HepG2 (cell line): Measurements from ENCODE around the gene TPX2. TPM values are rescaled to one million over a fixed set of nuclear protein-coding genes. Genes with fewer than 3 reads are reported as not detected.

Experiments
- E2F2 ChIP-seq: sonication (generic); formaldehyde crosslinking; IDR thresholded peaks from 2 replicates; pipeline ENCODE4 v1.4.0; 2020; ENCODE audit warnings: missing genetic modification reagents, borderline replicate concordance
- GFI1 ChIP-seq: sonication (generic); formaldehyde crosslinking; IDR thresholded peaks from 2 replicates; pipeline ENCODE4 v1.5.0; 2020; ENCODE audit warnings: missing genetic modification reagents, mild to moderate bottlenecking, borderline replicate concordance
- GPN1 ChIP-seq: sonication (generic); formaldehyde crosslinking; IDR thresholded peaks from 2 replicates; pipeline ENCODE4 v1.5.1; 2020; ENCODE audit warnings: missing genetic modification reagents, borderline replicate concordance
- KAT8 ChIP-seq: IDR thresholded peaks from 2 replicates; pipeline ENCODE4 v1.6.1; 2016; ENCODE audit warnings: missing genetic modification reagents, missing compliant biosample characterization
- RARG ChIP-seq: sonication (generic); formaldehyde crosslinking; IDR thresholded peaks from 2 replicates; pipeline ENCODE4 v1.4.0; 2020; ENCODE audit warnings: low read depth, mild to moderate bottlenecking, missing genetic modification reagents
- SALL2 ChIP-seq: sonication (generic); formaldehyde crosslinking; IDR thresholded peaks from 2 replicates; pipeline ENCODE4 v1.8.1; 2023; ENCODE audit warnings: mild to moderate bottlenecking, missing genetic modification reagents, inconsistent platforms
- TARDBP ChIP-seq: sonication (generic); formaldehyde crosslinking; IDR thresholded peaks from 2 replicates; pipeline ENCODE4 v1.8.0; 2022; ENCODE audit warnings: mild to moderate bottlenecking, missing genetic modification reagents
- ZBTB7B ChIP-seq: sonication (generic); formaldehyde crosslinking; IDR thresholded peaks from 2 replicates; pipeline ENCODE4 v1.4.0; 2020; ENCODE audit warnings: missing genetic modification reagents
- ZNF205 ChIP-seq: IDR thresholded peaks from 2 replicates; pipeline ENCODE4 v1.6.1; 2018; ENCODE audit warnings: missing biosample characterization, missing genetic modification reagents
- ZNF431 ChIP-seq: sonication (generic); formaldehyde crosslinking; IDR thresholded peaks from 2 replicates; pipeline ENCODE4 v1.9.0; 2022; ENCODE audit warnings: missing genetic modification reagents, low read depth, mild to moderate bottlenecking, borderline replicate concordance
- ZNF512 ChIP-seq: sonication (generic); formaldehyde crosslinking; IDR thresholded peaks from 2 replicates; pipeline ENCODE4 v1.4.0; 2020; ENCODE audit warnings: mild to moderate bottlenecking, missing genetic modification reagents
- ZNF570 ChIP-seq: sonication (generic); formaldehyde crosslinking; IDR thresholded peaks from 2 replicates; pipeline ENCODE4 v1.4.0; 2020; ENCODE audit warnings: mild to moderate bottlenecking, missing genetic modification reagents, borderline replicate concordance
- ZNF878 ChIP-seq: sonication (generic); formaldehyde crosslinking; IDR thresholded peaks from 2 replicates; pipeline ENCODE4 v1.8.1; 2023; ENCODE audit warnings: mild to moderate bottlenecking, missing genetic modification reagents, moderate library complexity
- polyA plus RNA-seq, 8 experiments: library from polyadenylated mRNA; depleted of rRNA in 3 of 8; stranded (reverse) in 7 of 8; unstranded in 1 of 8; fragments of >200 nt; fragmentation: Illumina TruSeq in 4 of 8; extraction: Trizol in 4 of 8; gene quantifications; 2 replicates each; pipeline versions ENCODE4 v1.2.1 to v1.2.3, GENCODE V29; 2011 to 2016; ENCODE audit warnings: low read depth in 4 of 8, missing spikeins in 1 of 8, mixed read lengths in 1 of 8; ENCODE audit not compliant: insufficient read depth in 1 of 8
- total RNA-seq, 5 experiments: library from RNA; depleted of rRNA; stranded (reverse); fragments of >200 nt; fragmentation: Illumina TruSeq; extraction: Trizol; gene quantifications; 2 replicates each; pipeline ENCODE4 v1.2.3, GENCODE V29; 2016; ENCODE audit warnings: low read depth in 1 of 5
- TF ChIP-seq, protein P1 (sequence below): sonication (generic); formaldehyde crosslinking; IDR thresholded peaks from 2 replicates; pipeline ENCODE4 v1.8.0; 2023; ENCODE audit warnings: mild to moderate bottlenecking, missing genetic modification reagents
- TF ChIP-seq, protein P2 (sequence below): sonication (generic); formaldehyde crosslinking; IDR thresholded peaks from 2 replicates; pipeline ENCODE4 v1.4.0; 2020; ENCODE audit warnings: missing genetic modification reagents, borderline replicate concordance
- TF ChIP-seq, protein P3 (sequence below): sonication (generic); formaldehyde crosslinking; IDR thresholded peaks from 2 replicates; pipeline ENCODE4 v1.4.0; 2020; ENCODE audit warnings: missing genetic modification reagents

Gene TPX2
- total and polyA plus RNA-seq, 2 of the 13 experiments (the other 11 are each of a cell fraction or from before 2014, with no cell fraction given) = 34.3 to 124 TPM

DNA sequence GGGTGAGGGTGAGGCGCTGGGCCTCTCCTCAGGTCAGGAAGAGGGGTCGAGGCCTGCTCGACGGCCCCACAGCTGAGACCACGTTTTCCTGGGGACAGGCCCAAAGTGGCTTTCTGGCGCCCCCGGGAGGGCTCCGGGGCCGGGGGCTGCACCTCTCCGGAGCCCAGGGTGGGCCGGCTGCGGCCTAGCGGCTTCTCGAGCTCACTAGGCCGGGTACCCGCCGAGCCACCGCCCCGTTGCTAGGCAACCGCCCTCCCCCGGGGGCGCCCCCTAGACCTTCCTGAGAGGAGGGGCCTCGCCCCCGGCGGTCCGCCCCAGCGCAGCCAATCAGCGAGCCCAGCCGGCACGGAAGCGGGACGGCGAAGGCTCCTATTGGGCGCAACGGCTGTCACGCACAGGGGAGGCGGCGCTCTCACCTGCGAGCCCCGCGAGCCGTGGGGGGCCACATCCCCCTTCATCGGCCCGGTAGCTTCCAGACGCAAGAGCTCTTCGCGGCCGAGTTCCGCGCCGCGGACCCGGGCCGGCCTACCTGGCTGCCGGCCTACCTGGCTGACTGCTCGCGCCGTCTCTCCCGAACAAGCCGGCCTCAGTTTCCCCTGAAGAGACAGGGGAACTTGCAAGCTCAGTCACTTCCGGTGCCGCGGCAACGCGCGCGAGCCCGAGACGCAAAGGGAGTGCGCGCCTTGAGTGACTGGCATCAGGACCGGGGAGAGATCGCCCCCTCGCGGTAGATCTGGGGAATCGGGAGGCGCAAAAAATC, 15.6 kb upstream of the TPX2 start (continued):
- TF ChIP-seq TARDBP (CRISPR knock-in tag) = peak; percentile 95
- TF ChIP-seq RARG = peak; percentile 95; the same call in 1 of the 2 replicates
- peak; percentile 97 for TF ChIP-seq ZBTB7B (CRISPR knock-in tag)
- TF ChIP-seq ZNF570 (CRISPR knock-in tag) = no peak
- peak; percentile 96 for TF ChIP-seq KAT8 (CRISPR knock-in tag)
- TF ChIP-seq, protein P1, sequence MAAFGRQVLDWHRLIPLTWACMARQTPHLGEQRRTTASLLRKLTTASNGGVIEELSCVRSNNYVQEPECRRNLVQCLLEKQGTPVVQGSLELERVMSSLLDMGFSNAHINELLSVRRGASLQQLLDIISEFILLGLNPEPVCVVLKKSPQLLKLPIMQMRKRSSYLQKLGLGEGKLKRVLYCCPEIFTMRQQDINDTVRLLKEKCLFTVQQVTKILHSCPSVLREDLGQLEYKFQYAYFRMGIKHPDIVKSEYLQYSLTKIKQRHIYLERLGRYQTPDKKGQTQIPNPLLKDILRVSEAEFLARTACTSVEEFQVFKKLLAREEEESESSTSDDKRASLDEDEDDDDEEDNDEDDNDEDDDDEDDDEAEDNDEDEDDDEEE (CRISPR knock-in tag) = peak; percentile 97
- TF ChIP-seq SALL2 (CRISPR knock-in tag) = peak; percentile 88
- peak; percentile 21; the same call in 1 of the 2 replicates for TF ChIP-seq ZNF878 (CRISPR knock-in tag)
- TF ChIP-seq GFI1 (CRISPR knock-in tag) = peak; percentile 81; the same call in 1 of the 2 replicates
- peak; percentile 15; the same call in 1 of the 2 replicates for TF ChIP-seq ZNF431 (CRISPR knock-in tag)
- TF ChIP-seq, protein P2, sequence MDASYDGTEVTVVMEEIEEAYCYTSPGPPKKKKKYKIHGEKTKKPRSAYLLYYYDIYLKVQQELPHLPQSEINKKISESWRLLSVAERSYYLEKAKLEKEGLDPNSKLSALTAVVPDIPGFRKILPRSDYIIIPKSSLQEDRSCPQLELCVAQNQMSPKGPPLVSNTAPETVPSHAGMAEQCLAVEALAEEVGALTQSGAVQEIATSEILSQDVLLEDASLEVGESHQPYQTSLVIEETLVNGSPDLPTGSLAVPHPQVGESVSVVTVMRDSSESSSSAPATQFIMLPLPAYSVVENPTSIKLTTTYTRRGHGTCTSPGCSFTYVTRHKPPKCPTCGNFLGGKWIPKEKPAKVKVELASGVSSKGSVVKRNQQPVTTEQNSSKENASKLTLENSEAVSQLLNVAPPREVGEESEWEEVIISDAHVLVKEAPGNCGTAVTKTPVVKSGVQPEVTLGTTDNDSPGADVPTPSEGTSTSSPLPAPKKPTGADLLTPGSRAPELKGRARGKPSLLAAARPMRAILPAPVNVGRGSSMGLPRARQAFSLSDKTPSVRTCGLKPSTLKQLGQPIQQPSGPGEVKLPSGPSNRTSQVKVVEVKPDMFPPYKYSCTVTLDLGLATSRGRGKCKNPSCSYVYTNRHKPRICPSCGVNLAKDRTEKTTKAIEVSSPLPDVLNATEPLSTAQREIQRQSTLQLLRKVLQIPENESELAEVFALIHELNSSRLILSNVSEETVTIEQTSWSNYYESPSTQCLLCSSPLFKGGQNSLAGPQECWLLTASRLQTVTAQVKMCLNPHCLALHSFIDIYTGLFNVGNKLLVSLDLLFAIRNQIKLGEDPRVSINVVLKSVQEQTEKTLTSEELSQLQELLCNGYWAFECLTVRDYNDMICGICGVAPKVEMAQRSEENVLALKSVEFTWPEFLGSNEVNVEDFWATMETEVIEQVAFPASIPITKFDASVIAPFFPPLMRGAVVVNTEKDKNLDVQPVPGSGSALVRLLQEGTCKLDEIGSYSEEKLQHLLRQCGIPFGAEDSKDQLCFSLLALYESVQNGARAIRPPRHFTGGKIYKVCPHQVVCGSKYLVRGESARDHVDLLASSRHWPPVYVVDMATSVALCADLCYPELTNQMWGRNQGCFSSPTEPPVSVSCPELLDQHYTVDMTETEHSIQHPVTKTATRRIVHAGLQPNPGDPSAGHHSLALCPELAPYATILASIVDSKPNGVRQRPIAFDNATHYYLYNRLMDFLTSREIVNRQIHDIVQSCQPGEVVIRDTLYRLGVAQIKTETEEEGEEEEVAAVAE (CRISPR knock-in tag) = peak; percentile 90
- TF ChIP-seq ZNF205 (CRISPR knock-in tag) = peak; percentile 71
- TF ChIP-seq ZNF512 (CRISPR knock-in tag) = 0 out of 2 replicates have a peak, but pooled peaks have one; percentile 67
- 0 out of 2 replicates have a peak, but pooled peaks have one; percentile 75 for TF ChIP-seq GPN1 (CRISPR knock-in tag)
- TF ChIP-seq, protein P3, sequence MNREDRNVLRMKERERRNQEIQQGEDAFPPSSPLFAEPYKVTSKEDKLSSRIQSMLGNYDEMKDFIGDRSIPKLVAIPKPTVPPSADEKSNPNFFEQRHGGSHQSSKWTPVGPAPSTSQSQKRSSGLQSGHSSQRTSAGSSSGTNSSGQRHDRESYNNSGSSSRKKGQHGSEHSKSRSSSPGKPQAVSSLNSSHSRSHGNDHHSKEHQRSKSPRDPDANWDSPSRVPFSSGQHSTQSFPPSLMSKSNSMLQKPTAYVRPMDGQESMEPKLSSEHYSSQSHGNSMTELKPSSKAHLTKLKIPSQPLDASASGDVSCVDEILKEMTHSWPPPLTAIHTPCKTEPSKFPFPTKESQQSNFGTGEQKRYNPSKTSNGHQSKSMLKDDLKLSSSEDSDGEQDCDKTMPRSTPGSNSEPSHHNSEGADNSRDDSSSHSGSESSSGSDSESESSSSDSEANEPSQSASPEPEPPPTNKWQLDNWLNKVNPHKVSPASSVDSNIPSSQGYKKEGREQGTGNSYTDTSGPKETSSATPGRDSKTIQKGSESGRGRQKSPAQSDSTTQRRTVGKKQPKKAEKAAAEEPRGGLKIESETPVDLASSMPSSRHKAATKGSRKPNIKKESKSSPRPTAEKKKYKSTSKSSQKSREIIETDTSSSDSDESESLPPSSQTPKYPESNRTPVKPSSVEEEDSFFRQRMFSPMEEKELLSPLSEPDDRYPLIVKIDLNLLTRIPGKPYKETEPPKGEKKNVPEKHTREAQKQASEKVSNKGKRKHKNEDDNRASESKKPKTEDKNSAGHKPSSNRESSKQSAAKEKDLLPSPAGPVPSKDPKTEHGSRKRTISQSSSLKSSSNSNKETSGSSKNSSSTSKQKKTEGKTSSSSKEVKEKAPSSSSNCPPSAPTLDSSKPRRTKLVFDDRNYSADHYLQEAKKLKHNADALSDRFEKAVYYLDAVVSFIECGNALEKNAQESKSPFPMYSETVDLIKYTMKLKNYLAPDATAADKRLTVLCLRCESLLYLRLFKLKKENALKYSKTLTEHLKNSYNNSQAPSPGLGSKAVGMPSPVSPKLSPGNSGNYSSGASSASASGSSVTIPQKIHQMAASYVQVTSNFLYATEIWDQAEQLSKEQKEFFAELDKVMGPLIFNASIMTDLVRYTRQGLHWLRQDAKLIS (CRISPR knock-in tag) = peak; percentile 2; the same call in 1 of the 2 replicates
- no peak for TF ChIP-seq E2F2
